Fibroblast of lung (primary cell): ENCODE results near the gene KCNG2. TPM values are rescaled to one million over a fixed set of nuclear protein-coding genes. Genes with fewer than 3 reads are reported as not detected.

ENCODE experiments used
- DNase-seq, 2 donors: peaks; one replicate each; pipeline versions ENCODE4 v3.0.0 to v3.0.0-alpha.2; 2010; ENCODE audit warnings: low read depth in 2 of 2
- H2AFZ ChIP-seq: 2 replicates; pipeline ENCODE4 v1.5.1; 2012; ENCODE audit warnings: low read length, control low read depth, inconsistent platforms
- H3K27ac ChIP-seq: 2 replicates; pipeline ENCODE4 v1.5.1; 2011; ENCODE audit warnings: low read length, control low read depth; ENCODE audit not compliant: insufficient read depth
- H3K27me3 ChIP-seq: 2 replicates; pipeline ENCODE4 v1.5.1; 2011; ENCODE audit warnings: mild to moderate bottlenecking, low read length; ENCODE audit not compliant: control insufficient read depth, insufficient read depth
- H3K36me3 ChIP-seq: 2 replicates; pipeline ENCODE4 v1.5.1; 2011; ENCODE audit warnings: low read length; ENCODE audit not compliant: control insufficient read depth, insufficient read depth
- H3K4me1 ChIP-seq: 2 replicates; pipeline ENCODE4 v1.5.1; 2011; ENCODE audit warnings: low read length; ENCODE audit not compliant: control insufficient read depth, insufficient read depth; ENCODE audit errors: extremely low read depth
- H3K4me2 ChIP-seq: 2 replicates; pipeline ENCODE4 v1.5.1; 2011; ENCODE audit warnings: low read length, control low read depth; ENCODE audit not compliant: insufficient read depth; ENCODE audit errors: extremely low read depth
- H3K4me3 ChIP-seq, 4 experiments: fragments of 200-600 bp in 1 of 4; sonication (generic) in 1 of 4; replicated peaks in 1 of 4; 2 replicates each; pipeline ENCODE4 v1.5.1; 2011 to 2016; ENCODE audit warnings: low read length in 4 of 4, low read depth in 3 of 4, mild to moderate bottlenecking in 3 of 4, control low read depth in 2 of 4, inconsistent platforms in 1 of 4, mixed read lengths in 1 of 4; ENCODE audit not compliant: insufficient read depth in 1 of 4; ENCODE audit errors: control extremely low read depth in 1 of 4
- H3K79me2 ChIP-seq: 2 replicates; pipeline ENCODE4 v1.5.1; 2012; ENCODE audit warnings: mild to moderate bottlenecking, low read length, inconsistent platforms; ENCODE audit not compliant: control insufficient read depth, insufficient read depth
- H3K9ac ChIP-seq: 2 replicates; pipeline ENCODE4 v1.5.1; 2011; ENCODE audit warnings: mild to moderate bottlenecking, low read length, control low read depth; ENCODE audit not compliant: insufficient read depth
- H3K9me3 ChIP-seq: 2 replicates; pipeline ENCODE4 v1.5.1; 2012; ENCODE audit warnings: low read depth, low read length; ENCODE audit not compliant: control insufficient read depth, insufficient read depth
- H4K20me1 ChIP-seq: 2 replicates; pipeline ENCODE4 v1.5.1; 2011; ENCODE audit warnings: low read length; ENCODE audit not compliant: control insufficient read depth, insufficient read depth; ENCODE audit errors: extremely low read depth
- EZH2 ChIP-seq: IDR thresholded peaks from 2 replicates; pipeline ENCODE4 v1.5.1; 2012; ENCODE audit warnings: low read length, control low read depth, mild to moderate bottlenecking; ENCODE audit errors: missing control alignments
- polyA plus RNA-seq, 2 donors: library from polyadenylated mRNA; depleted of rRNA in 1 of 2; stranded (reverse) in 1 of 2; unstranded in 1 of 2; fragments of >200 nt; gene quantifications; 2 replicates each; pipeline ENCODE4 v1.2.1, GENCODE V29; 2011 to 2012; ENCODE audit warnings: missing spikeins in 1 of 2
- total RNA-seq: library from RNA; depleted of rRNA; stranded (reverse); fragments of >200 nt; gene quantifications from 2 replicates; pipeline ENCODE4 v1.2.1, GENCODE V29; 2014
- TF ChIP-seq, protein P1 (sequence below), 2 donors: IDR thresholded peaks in 1 of 2; conservative IDR thresholded peaks in 1 of 2; 1 replicate in 1 of 2; 2 replicates in 1 of 2; pipeline ENCODE4 v1.5.1; 2011 to 2012; ENCODE audit warnings: low read length in 2 of 2, control low read depth in 1 of 2, inconsistent platforms in 1 of 2, low read depth in 1 of 2, mild to moderate bottlenecking in 1 of 2

KCNG2 gene
- total and polyA plus RNA-seq, 2 donors (not counting 1 experiment from before 2014, with no cell fraction given) = 0.42 to 10.1 TPM

DNA sequence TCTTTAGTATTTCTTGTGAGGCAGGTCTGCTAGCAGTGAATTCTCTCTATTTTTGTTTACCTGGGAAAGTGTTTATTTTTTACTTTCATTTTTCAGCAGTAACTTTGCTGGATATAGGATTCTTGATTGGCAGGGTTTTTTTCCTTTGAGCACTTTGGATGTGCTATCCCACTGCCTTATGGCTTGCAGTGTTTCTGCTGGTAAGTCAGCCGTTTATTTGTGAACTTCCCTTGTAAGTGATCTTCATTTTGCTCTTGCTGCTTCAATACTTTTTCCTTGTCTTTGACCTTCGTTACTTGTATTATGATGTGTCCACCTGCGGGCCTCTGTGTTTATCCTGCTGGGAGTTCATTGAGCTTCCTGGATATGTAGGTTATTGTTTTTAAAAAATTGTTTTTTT is 99.0 kb downstream of the KCNG2 start:
- no peak overlapping the region for H2AFZ ChIP-seq
- H3K27ac ChIP-seq = no peak overlapping the region
- TF ChIP-seq, protein P1, sequence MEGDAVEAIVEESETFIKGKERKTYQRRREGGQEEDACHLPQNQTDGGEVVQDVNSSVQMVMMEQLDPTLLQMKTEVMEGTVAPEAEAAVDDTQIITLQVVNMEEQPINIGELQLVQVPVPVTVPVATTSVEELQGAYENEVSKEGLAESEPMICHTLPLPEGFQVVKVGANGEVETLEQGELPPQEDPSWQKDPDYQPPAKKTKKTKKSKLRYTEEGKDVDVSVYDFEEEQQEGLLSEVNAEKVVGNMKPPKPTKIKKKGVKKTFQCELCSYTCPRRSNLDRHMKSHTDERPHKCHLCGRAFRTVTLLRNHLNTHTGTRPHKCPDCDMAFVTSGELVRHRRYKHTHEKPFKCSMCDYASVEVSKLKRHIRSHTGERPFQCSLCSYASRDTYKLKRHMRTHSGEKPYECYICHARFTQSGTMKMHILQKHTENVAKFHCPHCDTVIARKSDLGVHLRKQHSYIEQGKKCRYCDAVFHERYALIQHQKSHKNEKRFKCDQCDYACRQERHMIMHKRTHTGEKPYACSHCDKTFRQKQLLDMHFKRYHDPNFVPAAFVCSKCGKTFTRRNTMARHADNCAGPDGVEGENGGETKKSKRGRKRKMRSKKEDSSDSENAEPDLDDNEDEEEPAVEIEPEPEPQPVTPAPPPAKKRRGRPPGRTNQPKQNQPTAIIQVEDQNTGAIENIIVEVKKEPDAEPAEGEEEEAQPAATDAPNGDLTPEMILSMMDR (conservative IDR thresholded peaks at IDR 0.05 in 1 of 2, IDR thresholded peaks at IDR 0.05 in 1 of 2; ENCODE audit: low read depth in 1 of 2, low read length in 2 of 2) = no peak
- no peak for TF ChIP-seq EZH2
- no peaks in the 10 kb centered on the region for H4K20me1 ChIP-seq
- H3K27me3 ChIP-seq = no peaks in the 10 kb centered on the region
- H3K79me2 ChIP-seq = no peaks in the 10 kb centered on the region
- H3K4me3 ChIP-seq = no peak overlapping the region
- peaks cover 3% of the 10 kb centered on the region for H3K9me3 ChIP-seq
- H3K4me2 ChIP-seq = no peak overlapping the region
- no peaks in the 10 kb centered on the region for H3K36me3 ChIP-seq
- no peak overlapping the region for H3K9ac ChIP-seq
- no peak for DNase-seq
- H3K4me1 ChIP-seq = no peaks in the 10 kb centered on the region

DNA sequence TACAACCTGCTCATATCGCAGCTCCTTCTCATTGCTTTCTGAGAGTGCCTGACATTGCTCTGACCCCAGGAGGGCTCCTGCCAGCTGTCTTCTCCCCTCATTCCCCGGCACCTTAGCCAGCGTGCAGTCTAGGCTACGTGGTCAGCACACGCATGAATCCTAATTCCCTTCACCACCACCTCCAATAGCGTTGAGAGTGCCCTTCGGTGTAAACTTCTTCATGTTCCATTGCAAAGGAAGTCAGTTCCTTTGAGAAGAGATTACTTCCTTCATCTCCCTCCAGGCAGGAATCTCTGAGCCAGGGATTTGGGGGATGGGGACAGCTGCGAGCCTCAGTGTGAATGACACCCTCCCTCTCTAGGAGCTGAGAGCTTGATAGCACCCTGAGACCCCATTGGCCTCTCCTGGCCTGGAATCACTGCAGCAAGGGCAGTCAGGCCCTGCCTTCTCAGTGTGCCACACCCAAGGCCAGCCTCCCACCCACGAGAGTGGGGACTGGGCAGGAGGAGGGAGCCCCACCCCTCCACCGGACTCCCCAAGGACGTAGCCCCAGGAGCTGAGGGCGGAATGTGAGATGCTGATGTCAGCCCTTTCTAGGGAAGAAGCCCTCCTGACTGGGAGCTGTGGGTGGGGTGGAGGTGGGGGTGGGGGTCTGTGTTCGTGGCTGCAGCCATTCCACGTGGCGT is 100.3 kb downstream of the KCNG2 start:
- no peak for TF ChIP-seq EZH2
- TF ChIP-seq, protein P1 (conservative IDR thresholded peaks at IDR 0.05 in 1 of 2, IDR thresholded peaks at IDR 0.05 in 1 of 2; ENCODE audit: low read depth in 1 of 2, low read length in 2 of 2) = no peak
- H2AFZ ChIP-seq = no peak overlapping the region
- no peak overlapping the region for H3K27ac ChIP-seq
- no peak overlapping the region for H3K4me2 ChIP-seq
- no peaks in the 10 kb centered on the region for H3K27me3 ChIP-seq
- H4K20me1 ChIP-seq = no peaks in the 10 kb centered on the region
- no peaks in the 10 kb centered on the region for H3K36me3 ChIP-seq
- no peaks in the 10 kb centered on the region for H3K4me1 ChIP-seq
- H3K9me3 ChIP-seq = peaks cover 3% of the 10 kb centered on the region
- H3K9ac ChIP-seq = no peak overlapping the region
- H3K4me3 ChIP-seq = no peak overlapping the region
- H3K79me2 ChIP-seq = no peaks in the 10 kb centered on the region
- DNase-seq = no peak

DNA sequence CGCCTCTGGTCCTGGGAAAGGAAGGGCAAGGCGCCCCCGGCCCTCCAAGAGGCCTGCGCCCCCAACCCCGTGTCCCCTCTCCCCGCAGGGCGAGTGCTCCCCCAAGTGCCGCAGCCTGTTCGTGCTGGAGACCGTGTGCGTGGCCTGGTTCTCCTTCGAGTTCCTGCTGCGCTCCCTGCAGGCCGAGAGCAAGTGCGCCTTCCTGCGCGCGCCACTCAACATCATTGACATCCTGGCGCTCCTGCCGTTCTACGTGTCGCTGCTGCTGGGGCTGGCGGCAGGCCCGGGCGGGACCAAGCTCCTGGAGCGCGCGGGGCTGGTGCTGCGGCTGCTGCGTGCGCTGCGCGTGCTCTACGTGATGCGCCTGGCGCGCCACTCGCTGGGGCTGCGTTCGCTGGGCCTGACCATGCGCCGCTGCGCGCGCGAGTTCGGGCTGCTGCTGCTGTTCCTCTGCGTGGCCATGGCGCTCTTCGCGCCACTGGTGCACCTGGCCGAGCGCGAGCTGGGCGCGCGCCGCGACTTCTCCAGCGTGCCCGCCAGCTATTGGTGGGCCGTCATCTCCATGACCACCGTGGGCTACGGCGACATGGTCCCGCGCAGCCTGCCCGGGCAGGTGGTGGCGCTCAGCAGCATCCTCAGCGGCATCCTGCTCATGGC is 101.3 kb downstream of the KCNG2 start:
- Histone ChIP-seq H3K9ac (no peak overlapping the region), H3K36me3 (peaks cover 2% of the 10 kb centered on the region), H3K27me3 (no peaks in the 10 kb centered on the region), H3K4me2 (no peak overlapping the region), H3K27ac (no peak overlapping the region), H4K20me1 (no peaks in the 10 kb centered on the region), H3K4me1 (no peaks in the 10 kb centered on the region), H3K9me3 (peaks cover 3% of the 10 kb centered on the region), H3K79me2 (no peaks in the 10 kb centered on the region), H3K4me3 (no peak overlapping the region), H2AFZ (no peak overlapping the region)
- no peak for DNase-seq
- no peak for TF ChIP-seq EZH2
- TF ChIP-seq, protein P1 (conservative IDR thresholded peaks at IDR 0.05 in 1 of 2, IDR thresholded peaks at IDR 0.05 in 1 of 2; ENCODE audit: low read depth in 1 of 2, low read length in 2 of 2) = no peak
